H1 (cell line): ENCODE results near the gene PRDX5.

Source experiments
- BRCA1 ChIP-seq: IDR thresholded peaks from 2 replicates; pipeline ENCODE4 v1.6.1; 2012; ENCODE audit warnings: low read depth, low read length, improper control_type of control experiment
- E2F6 ChIP-seq: IDR thresholded peaks from 2 replicates; pipeline ENCODE4 v1.6.1; 2012; ENCODE audit warnings: inconsistent platforms
- POLR2A ChIP-seq, 2 experiments: IDR thresholded peaks; 1 replicate in 1 of 2; 2 replicates in 1 of 2; pipeline ENCODE4 v1.6.1; 2011; ENCODE audit warnings: low read depth in 2 of 2, low read length in 2 of 2, mild to moderate bottlenecking in 2 of 2; ENCODE audit errors: control extremely low read depth in 1 of 2
- POLR2AphosphoS5 ChIP-seq: IDR thresholded peaks from 2 replicates; pipeline ENCODE4 v1.6.1; 2011; ENCODE audit warnings: low read depth, low read length
- SIN3A ChIP-seq, 2 experiments: IDR thresholded peaks in 1 of 2; conservative IDR thresholded peaks in 1 of 2; 2 replicates each; pipeline ENCODE4 v1.6.1; 2011 to 2012; ENCODE audit warnings: low read length in 2 of 2, improper control_type of control experiment in 1 of 2, low read depth in 1 of 2, mild to moderate bottlenecking in 1 of 2
- TF ChIP-seq, protein P1 (sequence below), 3 experiments: IDR thresholded peaks; 1 replicate in 2 of 3; 2 replicates in 1 of 3; pipeline versions ENCODE4 v1.5.1 to v1.6.1; 2011; ENCODE audit warnings: low read length in 3 of 3, mild to moderate bottlenecking in 3 of 3, inconsistent platforms in 2 of 3, low read depth in 1 of 3, moderate library complexity in 1 of 3; ENCODE audit not compliant: insufficient read depth in 1 of 3; ENCODE audit errors: control extremely low read depth in 1 of 3

DNA sequence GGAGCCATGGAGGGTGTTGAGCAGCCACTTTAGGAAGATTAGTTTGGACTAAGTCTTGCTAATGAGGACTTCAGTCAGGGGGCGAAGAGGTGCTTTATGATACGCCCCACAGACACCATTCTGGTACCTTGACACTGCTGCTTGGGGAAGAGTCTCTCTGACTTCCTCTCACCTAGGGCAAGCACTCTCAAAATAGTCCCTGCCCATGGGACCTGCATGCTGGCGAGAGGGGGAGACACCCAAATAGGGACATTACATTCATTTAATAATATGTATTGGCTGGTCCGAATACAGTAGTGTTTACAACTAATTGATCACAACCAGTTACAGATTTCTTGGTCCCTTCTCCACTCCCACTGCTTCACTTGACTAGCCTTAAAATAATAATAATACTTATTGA, 22.2 kb upstream of the PRDX5 start:
- TF ChIP-seq, protein P1, sequence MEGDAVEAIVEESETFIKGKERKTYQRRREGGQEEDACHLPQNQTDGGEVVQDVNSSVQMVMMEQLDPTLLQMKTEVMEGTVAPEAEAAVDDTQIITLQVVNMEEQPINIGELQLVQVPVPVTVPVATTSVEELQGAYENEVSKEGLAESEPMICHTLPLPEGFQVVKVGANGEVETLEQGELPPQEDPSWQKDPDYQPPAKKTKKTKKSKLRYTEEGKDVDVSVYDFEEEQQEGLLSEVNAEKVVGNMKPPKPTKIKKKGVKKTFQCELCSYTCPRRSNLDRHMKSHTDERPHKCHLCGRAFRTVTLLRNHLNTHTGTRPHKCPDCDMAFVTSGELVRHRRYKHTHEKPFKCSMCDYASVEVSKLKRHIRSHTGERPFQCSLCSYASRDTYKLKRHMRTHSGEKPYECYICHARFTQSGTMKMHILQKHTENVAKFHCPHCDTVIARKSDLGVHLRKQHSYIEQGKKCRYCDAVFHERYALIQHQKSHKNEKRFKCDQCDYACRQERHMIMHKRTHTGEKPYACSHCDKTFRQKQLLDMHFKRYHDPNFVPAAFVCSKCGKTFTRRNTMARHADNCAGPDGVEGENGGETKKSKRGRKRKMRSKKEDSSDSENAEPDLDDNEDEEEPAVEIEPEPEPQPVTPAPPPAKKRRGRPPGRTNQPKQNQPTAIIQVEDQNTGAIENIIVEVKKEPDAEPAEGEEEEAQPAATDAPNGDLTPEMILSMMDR (IDR thresholded peaks at IDR 0.05; ENCODE audit: control extremely low read depth in 1 of 3, insufficient read depth in 1 of 3, low read depth in 1 of 3, low read length in 3 of 3), result no peak
- no peak for TF ChIP-seq E2F6
- no peak for TF ChIP-seq SIN3A (conservative IDR thresholded peaks at IDR 0.05 in 1 of 2, IDR thresholded peaks at IDR 0.05 in 1 of 2; ENCODE audit: low read depth in 1 of 2, low read length in 2 of 2)
- TF ChIP-seq POLR2A (IDR thresholded peaks at IDR 0.05; ENCODE audit: control extremely low read depth in 1 of 2, low read depth in 2 of 2, low read length in 2 of 2), result no peak
- no peak for TF ChIP-seq POLR2AphosphoS5
- TF ChIP-seq BRCA1, result no peak
